ENCODE data around the gene NXPH3.
A peak's percentile ranks its signal among the peaks of the same experiment; 100 is the strongest.

Gene NXPH3

DNA sequence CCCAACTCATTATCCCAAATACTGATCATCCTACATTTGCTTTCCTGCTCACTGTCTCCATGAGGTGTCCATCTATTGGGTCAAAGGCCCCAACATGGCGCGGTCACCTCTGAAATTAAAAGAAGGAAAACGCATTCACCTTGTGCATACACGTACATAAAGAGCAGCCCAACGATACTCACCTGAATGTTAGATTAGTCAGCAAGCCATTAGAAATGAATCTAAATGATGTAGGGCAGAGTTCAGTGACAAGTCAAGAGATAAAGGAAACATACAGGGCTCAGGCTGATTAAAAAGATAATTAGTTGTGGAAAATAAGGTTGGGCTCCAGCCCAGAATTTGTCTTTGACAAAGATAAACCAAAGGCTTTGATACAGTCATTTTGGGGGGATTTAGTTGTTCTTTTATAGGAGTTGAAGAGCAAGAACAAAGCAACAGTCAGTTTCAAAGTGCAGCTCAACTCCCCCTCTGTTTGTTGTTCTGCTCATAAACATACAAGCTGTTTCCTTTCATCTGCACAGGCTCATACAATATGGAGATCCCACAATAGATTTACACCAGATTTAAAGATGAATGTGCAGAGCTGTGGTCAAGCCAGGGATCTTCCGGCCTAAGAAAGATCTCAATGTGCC is 21.1 kb downstream of the NXPH3 start:
- DNase-seq = no peak

DNA sequence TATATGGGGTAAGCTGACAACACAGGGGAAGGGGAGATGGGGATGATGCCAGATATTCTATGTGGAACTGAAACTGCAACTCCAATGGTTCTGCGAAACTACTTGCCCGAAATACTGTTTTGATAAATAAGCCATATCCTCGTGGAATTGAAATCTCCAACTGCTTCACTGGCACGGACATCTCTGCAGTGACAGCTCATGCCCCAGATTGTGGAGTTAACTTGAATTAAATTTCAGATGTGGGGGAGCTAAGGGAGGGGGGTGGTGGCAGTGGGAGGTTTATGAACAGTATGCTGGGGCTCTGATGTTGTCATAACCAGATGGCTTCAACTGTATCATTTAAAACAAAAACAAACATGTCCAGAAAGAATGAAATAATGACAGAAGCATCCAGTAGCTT is 21.8 kb downstream of the NXPH3 start:
- no peak for DNase-seq

DNA sequence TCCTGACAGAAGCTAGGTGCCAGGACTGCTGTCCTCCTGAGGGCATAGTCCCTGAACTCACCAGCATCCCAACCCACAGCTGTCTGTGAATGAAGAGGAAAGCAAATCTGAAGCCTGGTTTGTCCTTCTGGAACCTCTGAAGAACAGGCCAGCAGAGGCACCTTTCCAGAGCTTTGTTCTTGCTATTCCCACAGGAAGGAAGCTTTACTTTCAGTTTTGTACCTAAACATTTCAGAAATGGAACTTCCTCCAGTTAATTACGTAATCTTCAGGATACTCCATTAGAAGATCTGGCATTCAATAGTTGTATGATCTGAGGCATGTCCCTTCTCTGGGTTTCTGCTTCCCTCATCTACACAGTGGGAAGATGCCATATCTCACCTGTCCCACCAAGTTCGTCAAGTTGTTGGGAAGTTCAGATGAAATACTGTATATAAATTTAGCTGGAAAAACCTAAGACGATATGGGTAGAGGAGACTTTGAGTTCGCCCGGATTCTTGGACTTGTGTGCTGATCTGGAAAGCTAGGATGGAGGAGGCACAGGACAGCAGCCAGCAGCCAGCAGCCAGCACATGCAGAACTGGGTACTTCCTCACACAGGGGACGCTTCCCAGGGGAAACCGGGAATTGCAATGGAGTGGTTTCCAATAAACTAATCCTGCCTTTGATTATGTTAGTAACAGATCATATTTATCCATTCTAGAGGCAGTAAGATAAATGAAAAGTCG is 22.4 kb downstream of the NXPH3 start:
- DNase-seq = no peak

DNA sequence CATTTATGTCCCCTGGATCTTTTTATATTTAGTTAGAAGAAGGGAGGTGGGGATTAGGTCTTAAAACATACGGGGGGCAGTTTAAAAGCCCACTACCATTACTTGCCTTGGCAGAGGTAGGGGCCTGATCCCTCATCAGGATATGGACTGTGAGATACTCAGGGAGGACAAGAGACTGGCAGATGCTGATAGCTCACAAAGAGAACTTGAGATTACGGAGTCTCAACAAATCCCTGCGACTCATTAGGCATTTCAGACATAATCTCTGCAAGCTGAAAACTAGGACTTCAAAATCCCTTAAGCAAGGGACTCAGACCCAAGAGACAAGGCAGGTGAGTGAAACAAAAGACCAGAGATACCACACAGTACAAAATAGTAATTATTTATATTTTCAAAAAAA is 23.2 kb downstream of the NXPH3 start:
- no peak for DNase-seq

DNA sequence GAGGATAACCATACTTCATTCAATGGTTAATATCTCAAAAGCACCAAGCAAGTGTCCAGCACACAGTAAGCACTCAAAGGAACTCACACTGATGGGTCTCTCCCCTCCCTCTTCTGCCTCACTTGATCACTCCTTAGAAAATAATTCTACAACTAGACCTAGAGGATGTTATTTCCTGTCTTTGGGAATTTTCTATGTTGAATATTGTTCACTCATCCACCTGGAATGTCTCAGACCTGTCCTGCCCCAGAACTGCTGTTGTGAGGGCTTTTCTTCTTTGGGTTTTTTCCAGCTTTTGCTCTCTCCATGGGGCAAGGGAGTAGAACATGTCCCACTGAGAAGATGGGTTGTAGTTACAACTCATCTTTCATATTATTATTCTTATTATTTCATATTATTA is 25.3 kb downstream of the NXPH3 start:
- DNase-seq = no peak

- no peak for DNase-seq
Measured at GRCh38 chr17:49602783-49603182, 27.1 kb downstream of the NXPH3 start.

DNA sequence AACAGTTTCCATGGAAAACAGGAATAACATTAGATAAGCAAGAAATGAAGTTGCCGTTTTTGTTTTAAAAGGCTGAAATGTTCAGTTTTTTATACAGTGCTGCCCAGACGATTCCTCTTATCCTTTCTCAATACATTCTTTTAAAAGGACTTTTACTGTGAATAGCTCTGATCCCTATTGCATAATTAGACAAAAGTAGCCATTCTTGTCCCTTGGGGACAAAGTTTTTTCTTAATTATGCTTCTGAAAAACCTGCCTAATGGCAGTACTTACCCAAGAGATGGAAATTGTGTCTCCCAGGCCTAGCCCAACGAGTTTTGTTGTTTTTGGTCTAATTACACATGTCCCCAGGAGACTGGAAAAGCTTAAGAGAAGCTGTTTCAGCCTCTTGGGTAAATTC is 27.6 kb downstream of the NXPH3 start:
- no peak for DNase-seq

GRCh38 chr17:49603720-49604119 is 28.0 kb downstream of the NXPH3 start:
- no peak for DNase-seq

- no peak for DNase-seq
Measured at GRCh38 chr17:49604314-49604869, 28.7 kb downstream of the NXPH3 start.

GRCh38 chr17:49610883-49611584 is 35.4 kb downstream of the NXPH3 start:
- no peak for DNase-seq

DNA sequence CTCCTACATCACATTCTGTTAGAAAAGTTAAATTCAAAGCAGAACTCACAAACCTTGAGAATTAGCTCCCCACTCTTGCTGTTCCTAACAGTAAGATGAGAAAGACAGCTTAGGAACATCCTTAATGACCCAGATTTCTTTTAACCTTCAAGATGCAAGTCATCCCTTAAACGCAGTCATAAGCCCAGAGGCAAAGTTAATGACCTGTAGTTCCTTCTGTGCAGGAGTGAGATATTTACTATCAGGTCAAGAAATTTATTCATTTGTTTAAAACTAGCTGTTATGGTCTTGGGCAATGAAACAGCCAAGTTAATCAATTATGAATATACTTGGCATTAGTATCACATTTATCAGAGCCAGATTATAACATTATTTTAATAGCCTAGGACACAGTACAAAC is 37.1 kb downstream of the NXPH3 start:
- DNase-seq = no peak

DNA sequence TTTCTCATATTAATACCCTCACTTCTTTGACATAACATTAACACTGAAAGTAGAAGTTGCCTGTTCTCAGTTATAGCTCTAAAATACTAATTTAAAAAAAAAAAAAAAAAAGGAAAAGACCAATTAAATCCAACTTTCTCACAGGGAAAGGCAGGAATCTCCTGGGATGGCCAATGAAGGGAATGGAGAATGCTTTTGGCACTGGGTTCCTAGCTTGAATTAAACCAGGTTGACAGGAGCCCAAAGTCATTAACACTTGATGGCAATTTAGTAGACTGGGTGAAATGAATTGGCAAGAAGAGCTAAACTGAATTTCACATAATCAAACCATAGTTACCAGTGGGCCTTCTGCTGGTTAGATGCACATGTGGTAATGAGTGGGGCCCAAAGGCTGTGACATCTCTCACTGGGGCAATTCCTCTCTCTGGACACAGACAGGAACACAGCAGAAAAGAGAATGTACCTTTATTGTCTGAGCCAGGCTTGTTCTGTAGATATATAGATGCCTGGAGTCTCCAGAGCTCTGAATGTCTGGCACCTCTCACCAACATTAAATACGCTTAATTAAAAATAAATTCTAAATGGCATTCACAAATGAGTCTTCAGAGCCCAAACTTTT is 37.6 kb downstream of the NXPH3 start:
- no peak for DNase-seq

GRCh38 chr17:49616086-49616485 is 40.4 kb downstream of the NXPH3 start:
- no peak for DNase-seq

DNA sequence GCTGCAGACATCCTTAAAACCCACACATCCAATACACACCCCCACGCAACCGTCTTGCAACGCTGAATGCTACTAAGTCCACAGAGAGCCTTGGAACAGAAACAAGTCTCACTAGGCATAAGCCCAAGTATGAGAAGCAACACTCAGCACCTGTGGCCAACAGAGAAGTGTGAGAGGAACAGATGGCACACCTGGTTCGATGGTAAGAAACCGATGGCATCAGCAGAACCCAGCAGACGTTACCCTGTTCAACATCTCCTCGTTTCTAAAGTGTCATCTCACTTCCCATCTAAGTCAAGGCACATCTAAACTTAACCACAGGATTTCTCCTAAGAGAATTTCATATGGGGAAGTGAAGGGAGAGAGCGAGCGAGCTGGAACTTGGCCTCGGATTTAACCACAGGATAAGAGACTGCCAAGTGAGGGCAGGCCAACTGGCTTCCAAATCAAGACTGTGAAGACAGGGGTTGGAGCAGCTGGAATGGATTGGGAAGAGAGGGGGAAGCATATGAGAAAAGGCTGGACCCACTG is 41.0 kb downstream of the NXPH3 start:
- peak; percentile 79 for DNase-seq

DNA sequence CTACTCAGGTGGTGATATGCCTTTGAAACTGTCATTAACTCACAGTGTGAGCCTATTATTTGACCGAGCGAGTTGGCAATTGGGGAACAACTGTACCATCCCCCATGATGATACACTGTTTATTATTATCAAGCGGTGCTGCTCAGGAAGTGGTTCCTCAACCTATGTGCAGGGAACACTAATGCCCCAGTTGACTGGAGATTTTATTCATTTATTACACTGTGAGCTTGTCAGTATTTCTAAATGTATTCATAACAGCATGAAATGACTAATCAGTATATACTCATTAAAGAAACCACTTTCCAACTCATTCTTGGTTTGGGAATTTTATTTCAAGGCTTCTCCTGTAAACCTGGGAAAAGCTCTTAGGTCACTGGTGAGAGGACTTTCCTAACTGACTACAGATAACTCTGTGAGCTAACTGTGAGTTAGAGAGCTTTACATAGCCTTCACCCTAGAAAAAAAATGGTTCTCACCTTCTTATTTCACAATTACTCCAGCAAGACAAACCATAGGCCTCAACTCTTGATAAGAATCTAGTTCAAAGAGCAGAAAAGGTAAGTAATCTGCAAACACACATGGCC is 42.4 kb downstream of the NXPH3 start:
- no peak for DNase-seq

- no peak for DNase-seq
Measured at GRCh38 chr17:49621420-49621819, 45.7 kb downstream of the NXPH3 start.

GRCh38 chr17:49621946-49622529 is 46.4 kb downstream of the NXPH3 start:
- no peak for DNase-seq

DNA sequence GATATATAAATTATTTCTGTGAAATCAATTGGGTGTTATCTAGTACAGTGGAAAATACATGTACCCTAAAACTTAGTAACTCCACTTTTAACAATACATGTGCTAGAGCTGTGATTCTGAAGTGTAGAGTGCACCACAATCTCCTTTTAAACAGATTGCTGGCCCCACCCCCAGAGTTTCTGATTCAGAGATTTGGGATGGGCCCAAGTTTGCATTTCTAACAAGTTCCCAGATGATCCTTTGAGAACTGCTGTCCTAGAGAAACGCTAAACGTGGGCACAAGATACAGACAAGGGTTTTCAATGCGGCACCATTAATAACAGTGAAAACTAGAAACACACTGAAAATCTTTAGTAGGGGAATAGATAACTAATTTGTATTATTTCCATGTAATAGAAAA is 49.2 kb downstream of the NXPH3 start:
- DNase-seq = no peak

DNA sequence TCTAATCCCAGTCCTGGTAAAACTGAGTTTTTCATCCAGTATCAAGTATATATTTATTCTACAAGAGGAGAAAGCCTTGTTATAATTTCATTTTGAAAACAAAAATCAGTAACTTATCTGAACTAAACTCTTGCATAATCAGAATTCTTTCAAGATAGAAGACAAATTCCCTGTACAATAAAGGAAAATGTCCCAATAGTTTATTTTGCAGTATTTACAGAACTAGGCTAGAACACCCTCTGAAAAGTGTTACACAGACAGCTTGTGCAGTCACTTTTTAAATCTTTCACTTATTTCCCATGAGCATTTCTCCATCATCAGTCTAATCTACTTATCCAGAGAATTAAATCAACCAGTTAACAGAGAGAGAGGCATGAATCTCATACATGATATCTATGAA is 53.8 kb downstream of the NXPH3 start:
- no peak for DNase-seq

- DNase-seq = no peak
Measured at GRCh38 chr17:49630113-49630900, 54.6 kb downstream of the NXPH3 start.

- no peak for DNase-seq
Measured at GRCh38 chr17:49631496-49631895, 55.8 kb downstream of the NXPH3 start.

All from right hindlimb (tissue), 1 donor.